CD4-positive, alpha-beta T cell (primary cell): ENCODE data around the gene VPS9D1. TPM values are rescaled to one million over a fixed set of nuclear protein-coding genes. Genes with fewer than 3 reads are reported as not detected.
A peak's percentile ranks its signal among the peaks of the same experiment; 100 is the strongest.

ENCODE experiments used
- ATAC-seq: fragments of 200-7000 bp; cut with Tn5 transposase; one replicate; pipeline ENCODE4 v1.10.0; 2022; ENCODE audit warnings: mild to moderate bottlenecking; ENCODE audit not compliant: poor library complexity
- CTCF ChIA-PET: fragments of 350-600 bp; sonication (Branson Sonifier 250); formaldehyde crosslinking; loops from one replicate; lab custom pipeline; 2021; ENCODE audit warnings: antibody characterized with exemption, inconsistent platforms; lab: Charles Lee
- POLR2A ChIA-PET: fragments of 350-600 bp; sonication (Branson Sonifier 250); formaldehyde crosslinking; loops from one replicate; lab custom pipeline; 2021; ENCODE audit warnings: antibody characterized with exemption, inconsistent platforms; lab: Charles Lee
- DNase-seq, 14 experiments: peaks; one replicate each; pipeline ENCODE4 v3.0.0-alpha.2; 2013 to 2020; ENCODE audit warnings: mixed read lengths in 2 of 14
- H3K27ac ChIP-seq, 2 donors: one replicate each; pipeline versions ENCODE4 v1.5.1 to v1.7.0; 2013; ENCODE audit warnings: low read length in 2 of 2, low read depth in 1 of 2, mild to moderate bottlenecking in 1 of 2
- H3K27me3 ChIP-seq, 2 experiments: 1 replicate in 1 of 2; 2 replicates in 1 of 2; pipeline versions ENCODE4 v1.6.1 to v1.7.0; 2013; ENCODE audit warnings: low read length in 2 of 2, control low read depth in 1 of 2, mild to moderate bottlenecking in 1 of 2, moderate library complexity in 1 of 2; ENCODE audit not compliant: insufficient read depth in 2 of 2, control insufficient read depth in 1 of 2
- H3K36me3 ChIP-seq: one replicate; pipeline ENCODE4 v1.6.1; 2013; ENCODE audit warnings: low read length, control low read depth; ENCODE audit not compliant: insufficient read depth
- H3K4me1 ChIP-seq: one replicate; pipeline ENCODE4 v1.6.1; 2013; ENCODE audit warnings: low read length, control low read depth; ENCODE audit not compliant: insufficient read depth
- H3K4me3 ChIP-seq: one replicate; pipeline ENCODE4 v1.5.1; 2013; ENCODE audit warnings: mild to moderate bottlenecking, low read length, moderate library complexity
- H3K9me3 ChIP-seq, 2 experiments: 1 replicate in 1 of 2; 2 replicates in 1 of 2; pipeline versions ENCODE4 v1.6.1 to v1.7.0; 2013; ENCODE audit warnings: low read length in 2 of 2, mild to moderate bottlenecking in 2 of 2, control low read depth in 1 of 2, moderate library complexity in 1 of 2; ENCODE audit not compliant: control insufficient read depth in 1 of 2, insufficient read depth in 1 of 2
- H3K27ac Mint-ChIP-seq: one replicate; pipeline ENCODE4 v1.8.0; 2020; ENCODE audit warnings: mixed read lengths
- H3K27me3 Mint-ChIP-seq: one replicate; pipeline ENCODE4 v1.8.0; 2021; ENCODE audit warnings: mixed read lengths
- H3K36me3 Mint-ChIP-seq: one replicate; pipeline ENCODE4 v1.8.0; 2021; ENCODE audit warnings: low read depth, mixed read lengths
- H3K4me1 Mint-ChIP-seq: one replicate; pipeline ENCODE4 v1.8.0; 2021; ENCODE audit warnings: low read depth, mixed read lengths
- H3K4me3 Mint-ChIP-seq: one replicate; pipeline ENCODE4 v1.8.0; 2020; ENCODE audit warnings: mild to moderate bottlenecking, mixed read lengths
- H3K9me3 Mint-ChIP-seq: one replicate; pipeline ENCODE4 v1.8.0; 2020; ENCODE audit warnings: mixed read lengths
- CTCF ChIP-seq: fragments of 200-600 bp; IDR thresholded peaks from one replicate; pipeline ENCODE4 v1.8.0; 2022; ENCODE audit warnings: antibody characterized with exemption, mild to moderate bottlenecking
- intact Hi-C, 2 experiments: fragments of 100-400 bp; cut with DNase I in 1 of 2; cut with micrococcal nuclease in 1 of 2; formaldehyde crosslinking; loops; one replicate each; pipeline versions ENCODE4 v1.15.1 to v1.9.0; 2023 to 2025; cut with DNase I, micrococcal nuclease
- total RNA-seq, 174 experiments: library from RNA in 2 of 174; stranded (reverse) in 2 of 174; gene quantifications; one replicate each; pipeline ENCODE4 v1.2.3 and lab custom pipeline; 2021 to 2026

Gene VPS9D1
- total RNA-seq, 2 experiments from 2014 or later: 18.5 to 21.8 TPM

- DNase-seq (no peak), ATAC-seq (no peak)
- peaks cover 56% of the 10 kb centered on the region for H3K36me3 Mint-ChIP-seq
- intact Hi-C loops: no loop called here
- H3K4me3 ChIP-seq: no peak overlapping the region
- peak overlapping the region; percentile 64 for H3K27ac Mint-ChIP-seq
- peak overlapping the region; percentile 11 for H3K4me3 Mint-ChIP-seq
- H3K4me1 ChIP-seq: peaks cover 65% of the 10 kb centered on the region
- ChIA-PET POLR2A (interaction anchor here (0.6 to 6.9 kb wide), 8 partner anchors 15 to 129 kb away, joined by 3 to 63 read pairs (median 6); partner anchors contain the start of gene VPS9D1), CTCF (no interaction called here)
- no peaks in the 10 kb centered on the region for H3K27me3 ChIP-seq
- no peak for TF ChIP-seq CTCF
- no peaks in the 10 kb centered on the region for H3K27me3 Mint-ChIP-seq
- H3K36me3 ChIP-seq: peaks cover 57% of the 10 kb centered on the region
- no peak overlapping the region for H3K27ac ChIP-seq
- peaks cover 37% of the 10 kb centered on the region for H3K4me1 Mint-ChIP-seq
- H3K9me3 Mint-ChIP-seq: no peaks in the 10 kb centered on the region
- H3K9me3 ChIP-seq: no peaks in the 10 kb centered on the region
These were observed 20.8 kb upstream of the VPS9D1 start for GRCh38 chr16:89741342-89742014.

GRCh38 chr16:89739383-89739782, 18.7 kb upstream of the VPS9D1 start:
- H3K36me3 Mint-ChIP-seq: peaks cover 76% of the 10 kb centered on the region
- peaks cover 69% of the 10 kb centered on the region for H3K4me1 ChIP-seq
- POLR2A ChIA-PET: interaction anchor here (2.8 to 6.9 kb wide), 3 partner anchors 16 to 22 kb away, joined by 8 to 63 read pairs (median 30); partner anchors contain the start of gene VPS9D1

More at GRCh38 chr16:89739383-89739782, 18.7 kb upstream of the VPS9D1 start:
- Mint-ChIP-seq H3K4me1 (peaks cover 46% of the 10 kb centered on the region), H3K9me3 (no peaks in the 10 kb centered on the region), H3K4me3 (peak overlapping the region; percentile 30), H3K27ac (peak overlapping the region; percentile 30), H3K27me3 (no peaks in the 10 kb centered on the region)
- Histone ChIP-seq H3K9me3 (no peaks in the 10 kb centered on the region), H3K27ac (no peak overlapping the region), H3K27me3 (no peaks in the 10 kb centered on the region), H3K4me3 (no peak overlapping the region), H3K36me3 (peaks cover 71% of the 10 kb centered on the region)
- TF ChIP-seq CTCF: no peak
- ATAC-seq (no peak), DNase-seq (no peak)
- CTCF ChIA-PET: interaction anchor here (1.2 to 1.3 kb wide), 2 partner anchors 39 kb away, joined by 3 to 4 read pairs; no protein-coding TSS in a partner anchor
- intact Hi-C loops: no loop called here
